Smooth muscle cell (in vitro differentiated cells): Measurements from ENCODE around the gene TAF13. TPM values are rescaled to one million over a fixed set of nuclear protein-coding genes. Genes with fewer than 3 reads are reported as not detected.

Source experiments
- DNase-seq: peaks from one replicate; lab custom pipeline; 2025; ENCODE audit not compliant: unreplicated experiment; lab: John Stamatoyannopoulos, UW
- H2AFZ ChIP-seq: fragments of 200-600 bp; sonication (generic); 2 replicates; pipeline ENCODE4 v1.6.0; 2016; ENCODE audit warnings: antibody characterized with exemption, low read depth, mild to moderate bottlenecking
- H3F3A ChIP-seq: fragments of 200-600 bp; sonication (generic); 2 replicates; pipeline ENCODE4 v1.6.0; 2017; ENCODE audit warnings: antibody characterized with exemption, low read depth
- H3K27ac ChIP-seq: fragments of 200-600 bp; sonication (generic); 2 replicates; pipeline ENCODE4 v1.5.1; 2016; ENCODE audit warnings: low read depth, mild to moderate bottlenecking
- H3K27me3 ChIP-seq: fragments of 200-600 bp; sonication (generic); 2 replicates; pipeline ENCODE4 v1.6.1; 2016; ENCODE audit warnings: low read depth, mild to moderate bottlenecking
- H3K36me3 ChIP-seq: fragments of 200-600 bp; sonication (generic); 2 replicates; pipeline ENCODE4 v1.5.1; 2016; ENCODE audit warnings: low read depth
- H3K4me1 ChIP-seq: fragments of 200-600 bp; sonication (generic); 2 replicates; pipeline ENCODE4 v1.5.1; 2016; ENCODE audit warnings: low read depth
- H3K4me2 ChIP-seq: fragments of 200-600 bp; sonication (generic); 2 replicates; pipeline ENCODE4 v1.6.0; 2016; ENCODE audit warnings: mild to moderate bottlenecking
- H3K4me3 ChIP-seq: fragments of 200-600 bp; sonication (generic); 2 replicates; pipeline ENCODE4 v1.5.1; 2016; ENCODE audit warnings: mild to moderate bottlenecking
- H3K79me2 ChIP-seq: fragments of 200-600 bp; sonication (generic); 2 replicates; pipeline ENCODE4 v1.6.0; 2016; ENCODE audit warnings: low read depth, mild to moderate bottlenecking
- H3K9ac ChIP-seq: fragments of 200-600 bp; sonication (generic); 2 replicates; pipeline ENCODE4 v1.6.0; 2016; ENCODE audit warnings: low read depth
- H3K9me3 ChIP-seq: fragments of 200-600 bp; sonication (generic); replicated peaks from 2 replicates; pipeline ENCODE4 v1.5.1; 2016; ENCODE audit warnings: low read depth
- H4K20me1 ChIP-seq: fragments of 200-600 bp; sonication (generic); 2 replicates; pipeline ENCODE4 v1.6.0; 2016; ENCODE audit warnings: low read depth
- WGBS: methylation state at CpG from one replicate; pipeline ENCODE4 v1.1.7; 2016; ENCODE audit warnings: low lambda C conversion rate; 5-methylcytosine and 5-hydroxymethylcytosine counted together
- polyA plus RNA-seq: library from polyadenylated mRNA; unstranded; fragments of >200 nt; fragmentation: Nextera tagmentation; extraction: Ambion mirVana; gene quantifications from 2 replicates; pipeline ENCODE4 v1.2.1, GENCODE V29; 2016
- total RNA-seq: library from RNA; depleted of rRNA; stranded (reverse); fragments of >200 nt; gene quantifications from 2 replicates; pipeline ENCODE4 v1.2.3, GENCODE V29; 2014
- TF ChIP-seq, protein P1 (sequence below): fragments of 200-600 bp; sonication (generic); IDR thresholded peaks from 2 replicates; pipeline ENCODE4 v1.5.1; 2017; ENCODE audit warnings: borderline replicate concordance, mild to moderate bottlenecking, antibody characterized with exemption; ENCODE audit not compliant: insufficient read depth, poor library complexity, severe bottlenecking

Gene TAF13, protein sequence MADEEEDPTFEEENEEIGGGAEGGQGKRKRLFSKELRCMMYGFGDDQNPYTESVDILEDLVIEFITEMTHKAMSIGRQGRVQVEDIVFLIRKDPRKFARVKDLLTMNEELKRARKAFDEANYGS
- total RNA-seq (110 and 165 TPM in 2 replicates), polyA plus RNA-seq (30.1 and 30.3 TPM in 2 replicates)

DNA sequence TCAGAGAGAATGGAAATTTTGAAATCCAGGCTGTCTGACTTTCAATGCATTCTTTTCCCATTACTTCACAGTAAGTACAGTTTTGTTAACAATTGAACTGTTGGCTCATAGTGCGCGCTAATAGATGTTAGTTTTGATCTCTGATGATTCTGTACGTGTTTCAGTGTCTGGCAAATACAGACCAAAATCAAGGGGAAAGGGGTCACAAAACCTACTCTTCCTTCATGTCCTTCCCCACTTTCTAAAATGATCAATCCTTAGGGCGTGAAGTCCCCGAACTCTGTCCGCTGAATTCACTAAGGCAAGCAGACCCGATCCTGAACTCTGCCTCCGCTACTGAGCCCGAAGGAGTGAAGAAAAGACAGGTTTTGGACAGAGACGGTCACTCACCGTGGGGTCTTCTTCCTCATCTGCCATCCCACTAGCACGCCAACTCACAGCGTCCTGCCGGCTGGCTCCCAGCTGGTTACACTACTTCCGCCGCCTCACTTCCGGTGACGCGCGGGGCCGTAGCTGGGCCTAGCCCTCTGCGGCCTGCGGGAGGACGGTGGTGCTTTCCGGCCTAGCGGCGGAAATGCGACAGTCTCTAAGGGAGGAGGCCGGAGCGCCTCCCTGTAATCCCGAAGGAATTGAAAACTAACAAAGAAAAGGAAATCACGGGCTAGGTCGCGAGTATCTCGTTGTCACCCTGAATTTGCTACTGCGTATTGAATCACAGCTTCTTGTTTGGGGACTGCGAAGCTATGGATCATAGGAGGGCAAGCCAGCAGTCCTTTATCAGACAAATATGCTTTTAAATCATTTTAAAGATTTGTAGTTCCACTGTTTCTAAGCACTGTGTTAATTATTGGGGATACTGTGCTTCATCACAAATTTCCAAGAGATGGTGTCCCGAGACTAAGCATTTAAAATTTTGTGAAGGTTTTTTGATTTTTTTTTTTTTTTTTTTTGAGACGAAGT is at the start of gene TAF13:
TAF13 (minus strand) TSS at position 473 of the 960 bp plus-strand sequence; CDS start at position 417, 56 bp downstream.
- peak; percentile 73 for DNase-seq
- H4K20me1 ChIP-seq, result peaks cover 29% of the 10 kb centered on the region
- H3K9me3 ChIP-seq, result no peaks in the 10 kb centered on the region
- WGBS, result 6% methylated on average over 39 of the region's 39 CpGs
- H3K4me2 ChIP-seq, result peak within 1 kb of the TSS; percentile 93
- H3K27me3 ChIP-seq, result no peaks in the 10 kb centered on the region
- TF ChIP-seq, protein P1, sequence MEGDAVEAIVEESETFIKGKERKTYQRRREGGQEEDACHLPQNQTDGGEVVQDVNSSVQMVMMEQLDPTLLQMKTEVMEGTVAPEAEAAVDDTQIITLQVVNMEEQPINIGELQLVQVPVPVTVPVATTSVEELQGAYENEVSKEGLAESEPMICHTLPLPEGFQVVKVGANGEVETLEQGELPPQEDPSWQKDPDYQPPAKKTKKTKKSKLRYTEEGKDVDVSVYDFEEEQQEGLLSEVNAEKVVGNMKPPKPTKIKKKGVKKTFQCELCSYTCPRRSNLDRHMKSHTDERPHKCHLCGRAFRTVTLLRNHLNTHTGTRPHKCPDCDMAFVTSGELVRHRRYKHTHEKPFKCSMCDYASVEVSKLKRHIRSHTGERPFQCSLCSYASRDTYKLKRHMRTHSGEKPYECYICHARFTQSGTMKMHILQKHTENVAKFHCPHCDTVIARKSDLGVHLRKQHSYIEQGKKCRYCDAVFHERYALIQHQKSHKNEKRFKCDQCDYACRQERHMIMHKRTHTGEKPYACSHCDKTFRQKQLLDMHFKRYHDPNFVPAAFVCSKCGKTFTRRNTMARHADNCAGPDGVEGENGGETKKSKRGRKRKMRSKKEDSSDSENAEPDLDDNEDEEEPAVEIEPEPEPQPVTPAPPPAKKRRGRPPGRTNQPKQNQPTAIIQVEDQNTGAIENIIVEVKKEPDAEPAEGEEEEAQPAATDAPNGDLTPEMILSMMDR, result peak; percentile 15
- H2AFZ ChIP-seq, result peak within 1 kb of the TSS; percentile 77
- H3K27ac ChIP-seq, result peak within 1 kb of the TSS; percentile 99
- peaks cover 45% of the 10 kb centered on the region for H3K79me2 ChIP-seq
- H3K9ac ChIP-seq, result peak within 1 kb of the TSS; percentile 100
- peaks cover 2% of the 10 kb centered on the region for H3K36me3 ChIP-seq
- H3K4me3 ChIP-seq, result peak within 1 kb of the TSS; percentile 90
- H3F3A ChIP-seq, result no peaks in the 10 kb centered on the region
- peaks cover 8% of the 10 kb centered on the region for H3K4me1 ChIP-seq

DNA sequence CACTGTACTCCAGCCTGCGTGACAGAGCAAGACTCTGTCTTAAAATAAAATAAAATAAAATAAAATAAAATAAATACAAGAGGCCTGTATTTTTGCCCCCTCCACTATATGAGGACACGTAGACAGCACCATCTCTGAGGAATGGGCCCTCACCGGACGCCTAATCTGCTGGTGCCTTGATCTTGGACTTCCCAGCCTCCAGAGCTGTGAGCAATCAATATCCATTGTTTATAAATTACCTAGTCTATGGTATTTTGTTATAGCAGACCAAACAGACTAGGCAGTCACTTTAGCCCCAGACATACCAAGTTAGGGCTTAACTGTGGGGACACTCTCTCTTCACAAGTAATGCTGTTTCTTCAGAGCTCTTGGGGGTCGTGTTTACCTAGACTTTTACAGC is 44.6 kb upstream of the TAF13 start:
- H4K20me1 ChIP-seq, result no peaks in the 10 kb centered on the region
- H3K36me3 ChIP-seq, result no peaks in the 10 kb centered on the region
- H3K9ac ChIP-seq, result no peak overlapping the region
- no peaks in the 10 kb centered on the region for H3F3A ChIP-seq
- no peak overlapping the region for H3K27ac ChIP-seq
- H3K4me2 ChIP-seq, result no peak overlapping the region
- TF ChIP-seq, protein P1, result no peak
- H3K4me1 ChIP-seq, result no peaks in the 10 kb centered on the region
- no peak overlapping the region for H3K4me3 ChIP-seq
- H3K27me3 ChIP-seq, result peaks cover 11% of the 10 kb centered on the region
- no peaks in the 10 kb centered on the region for H3K79me2 ChIP-seq
- no peak for DNase-seq
- no peaks in the 10 kb centered on the region for H3K9me3 ChIP-seq
- no peak overlapping the region for H2AFZ ChIP-seq
- 92% methylated on average over 5 of the region's 5 CpGs for WGBS

DNA sequence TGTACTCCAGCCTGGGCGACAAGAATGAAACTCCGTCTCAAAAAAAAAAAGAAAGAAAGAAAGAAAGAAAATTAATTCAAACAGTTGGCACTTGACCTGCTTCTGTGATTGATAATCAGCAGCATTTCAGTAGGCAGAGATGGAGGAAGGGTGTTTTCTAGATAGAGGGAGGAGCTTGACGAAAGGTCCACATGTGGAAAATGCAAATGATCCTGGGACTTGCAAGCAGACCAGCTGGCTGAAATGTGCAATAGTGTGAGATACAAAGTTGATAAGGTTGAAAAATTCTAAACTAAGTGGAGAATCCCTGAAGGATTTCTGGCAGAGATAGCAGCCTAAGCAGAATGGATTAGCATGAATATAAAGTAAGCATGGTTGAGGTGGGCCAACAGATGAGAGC is 42.3 kb upstream of the TAF13 start:
- H4K20me1 ChIP-seq, result no peaks in the 10 kb centered on the region
- H3K4me2 ChIP-seq, result no peak overlapping the region
- TF ChIP-seq, protein P1, result no peak
- no peaks in the 10 kb centered on the region for H3K36me3 ChIP-seq
- H3K9ac ChIP-seq, result no peak overlapping the region
- H3K4me3 ChIP-seq, result no peak overlapping the region
- 89% methylated on average over 3 of the region's 3 CpGs for WGBS
- H3K27me3 ChIP-seq, result peaks cover 31% of the 10 kb centered on the region
- no peak overlapping the region for H3K27ac ChIP-seq
- no peaks in the 10 kb centered on the region for H3K9me3 ChIP-seq
- H3F3A ChIP-seq, result no peaks in the 10 kb centered on the region
- no peaks in the 10 kb centered on the region for H3K4me1 ChIP-seq
- no peaks in the 10 kb centered on the region for H3K79me2 ChIP-seq
- DNase-seq, result no peak
- no peak overlapping the region for H2AFZ ChIP-seq
